ENCODE measurements around the gene ASPSCR1. TPM values are rescaled to one million over a fixed set of nuclear protein-coding genes. Genes with fewer than 3 reads are reported as not detected.

Gene ASPSCR1
- total and polyA plus RNA-seq, 2 of the 13 experiments (the other 11 are each of a cell fraction or from before 2014, with no cell fraction given) = 274 to 314 TPM

GRCh38 chr17:81983011-81983638 lies 5.7 kb downstream of the ASPSCR1 start:
- Histone ChIP-seq H3K4me1 (ENCODE audit: insufficient read depth, low read length) (peaks cover 57% of the 10 kb centered on the region), H4K20me1 (ENCODE audit: insufficient read depth, low read length) (no peaks in the 10 kb centered on the region), H3K9ac (ENCODE audit: insufficient read depth, low read depth, low read length) (no peak overlapping the region), H3K4me3 (replicated peaks in 1 of 3; ENCODE audit: insufficient read depth in 1 of 3, low read depth in 2 of 3, low read length in 3 of 3) (no peak overlapping the region), H3K36me3 (replicated peaks in 1 of 2; ENCODE audit: control insufficient read depth in 1 of 2, insufficient read depth in 2 of 2, low read length in 2 of 2) (peaks cover 22 to 54% of the 10 kb centered on the region in 2 experiments), H3K27me3 (ENCODE audit: control insufficient read depth in 1 of 2, insufficient read depth in 2 of 2, low read length in 2 of 2) (no peaks in the 10 kb centered on the region), H3K9me3 (ENCODE audit: low read length) (no peaks in the 10 kb centered on the region), H3K79me2 (ENCODE audit: insufficient read depth, low read length) (peaks cover 18% of the 10 kb centered on the region), H2AFZ (ENCODE audit: low read length) (no peak overlapping the region), H3K27ac (ENCODE audit: extremely low read length, insufficient read depth, low read length) (peak overlapping the region; percentile 66), H3K4me2 (ENCODE audit: low read depth, low read length) (no peak overlapping the region)
- DNase-seq (ENCODE audit: low spot score) (no peak), FAIRE-seq (no peak), ATAC-seq (no peak)
- in situ Hi-C loops (cut with HindIII; ENCODE audit: extremely low pct_ligation_motif_present, low pct_unique_long_range_greater_than_20kb) = no loop called here
- intact Hi-C loops (cut with micrococcal nuclease; ENCODE audit: unreplicated experiment) = no loop called here
- no TSS peak for BruUV-seq (replicated peaks)
- no peak for TF ChIP-seq ZSCAN5A (CRISPR knock-in tag; IDR thresholded peaks at IDR 0.05; ENCODE audit: borderline replicate concordance)
- 0 out of 2 replicates have a peak, but pooled peaks have one; percentile 54 for TF ChIP-seq HNRNPL (IDR thresholded peaks at IDR 0.05; ENCODE audit: low read depth, low read length)
- no peak for TF ChIP-seq SRSF4 (IDR thresholded peaks at IDR 0.05; ENCODE audit: low read depth, low read length, poor library complexity, severe bottlenecking)
- TF ChIP-seq RBFOX2 (IDR thresholded peaks at IDR 0.05; ENCODE audit: low read depth, low read length) = peak; percentile 64
- peak; percentile 56 for TF ChIP-seq AGO2 (optimal IDR thresholded peaks at IDR 0.05; ENCODE audit: low read depth, low read length)
- WGBS (ENCODE audit: low lambda C conversion rate) = over 99% methylated on average over 35 of the region's 35 CpGs
- ChIA-PET CTCF (ENCODE audit: low intra/inter-chr PET ratio, low total read pairs) (no interaction called here), POLR2A (interaction anchor here (1.7 to 14.1 kb wide), 3 partner anchors 12 to 16 kb away, joined by 6 to 382 read pairs (median 8); no protein-coding TSS in a partner anchor)
